Measurements from ENCODE around the gene APEX2.
"Not testable (repeated sequence)": the region's sequence is repeated elsewhere in the genome, so short reads cannot be mapped to it uniquely, and the experiment has no call there.

The APEX2 gene, protein sequence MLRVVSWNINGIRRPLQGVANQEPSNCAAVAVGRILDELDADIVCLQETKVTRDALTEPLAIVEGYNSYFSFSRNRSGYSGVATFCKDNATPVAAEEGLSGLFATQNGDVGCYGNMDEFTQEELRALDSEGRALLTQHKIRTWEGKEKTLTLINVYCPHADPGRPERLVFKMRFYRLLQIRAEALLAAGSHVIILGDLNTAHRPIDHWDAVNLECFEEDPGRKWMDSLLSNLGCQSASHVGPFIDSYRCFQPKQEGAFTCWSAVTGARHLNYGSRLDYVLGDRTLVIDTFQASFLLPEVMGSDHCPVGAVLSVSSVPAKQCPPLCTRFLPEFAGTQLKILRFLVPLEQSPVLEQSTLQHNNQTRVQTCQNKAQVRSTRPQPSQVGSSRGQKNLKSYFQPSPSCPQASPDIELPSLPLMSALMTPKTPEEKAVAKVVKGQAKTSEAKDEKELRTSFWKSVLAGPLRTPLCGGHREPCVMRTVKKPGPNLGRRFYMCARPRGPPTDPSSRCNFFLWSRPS

DNA sequence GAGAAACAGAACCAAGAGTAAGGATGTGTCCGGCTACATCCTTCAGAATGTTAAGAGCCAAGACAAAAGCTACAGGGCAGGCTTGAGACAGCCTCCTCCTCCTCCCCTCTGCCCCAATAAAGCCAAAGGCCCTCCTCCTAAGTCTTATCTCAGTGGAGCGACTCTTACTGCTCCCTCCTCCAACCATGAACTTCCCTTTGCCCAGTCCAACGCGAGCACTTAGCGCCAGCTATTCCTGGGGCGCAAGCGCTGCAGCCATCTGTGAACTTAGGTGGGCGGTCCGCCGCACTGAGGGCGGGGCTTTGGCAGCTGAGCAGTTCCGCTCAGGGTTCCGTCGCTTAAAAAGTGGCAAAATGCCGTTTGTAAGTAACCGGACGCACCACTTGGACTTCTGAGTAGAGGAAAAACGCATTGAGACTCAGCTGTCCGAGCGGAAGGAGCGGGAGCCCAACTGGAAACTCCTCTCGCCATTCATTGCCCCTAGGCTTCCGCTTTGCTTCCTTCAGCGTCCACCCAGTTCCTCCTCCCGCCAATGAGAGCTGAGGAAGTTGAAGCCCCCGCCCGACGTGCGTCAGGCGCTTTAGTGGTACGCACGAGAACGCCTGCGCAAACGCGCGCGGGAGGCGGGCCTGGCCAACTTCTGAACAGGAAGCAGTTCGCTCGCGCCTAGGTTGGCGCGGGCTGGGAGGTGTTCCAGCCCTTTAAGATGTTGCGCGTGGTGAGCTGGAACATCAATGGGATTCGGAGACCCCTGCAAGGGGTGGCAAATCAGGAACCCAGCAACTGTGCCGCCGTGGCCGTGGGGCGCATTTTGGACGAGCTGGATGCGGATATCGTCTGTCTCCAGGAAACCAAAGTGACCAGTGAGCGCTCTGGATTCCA is at the start of gene APEX2:
TSS of gene APEX2 (plus strand) at position 647 of the 882 bp plus-strand sequence. CDS start at position 707, 60 bp downstream.
- DNase-seq, result peak; percentile 86

DNA sequence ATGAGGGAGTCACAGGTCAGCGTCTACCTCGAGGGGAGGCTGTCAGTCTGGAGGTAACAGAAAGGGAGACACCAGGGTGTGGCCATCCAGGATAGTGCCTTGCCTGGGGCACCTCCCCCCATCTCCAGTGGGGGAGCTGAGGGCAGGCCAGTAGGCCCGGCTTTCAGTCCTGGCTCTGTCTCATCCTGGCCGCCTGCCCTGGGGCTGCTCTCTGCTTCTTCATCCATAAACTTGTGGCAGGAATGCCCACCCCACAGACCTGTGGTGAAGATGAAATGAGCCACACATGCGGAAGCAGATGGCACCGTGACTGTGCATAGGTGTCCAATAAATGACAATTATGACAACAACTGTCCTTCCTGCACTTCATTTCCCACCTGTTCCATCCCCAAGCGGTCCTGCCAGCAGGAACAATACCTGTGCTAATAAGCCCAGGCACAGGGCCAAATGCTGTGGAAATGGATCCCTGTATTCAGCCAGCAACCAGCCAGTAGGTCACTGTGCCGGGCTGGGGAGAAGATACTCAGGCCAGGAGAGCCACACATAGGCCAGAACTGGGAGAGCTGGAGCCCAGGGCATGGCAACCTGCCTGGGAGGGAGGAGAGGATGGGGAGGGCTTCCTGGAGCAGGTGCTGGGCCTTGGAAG is 49.3 kb upstream of the APEX2 start:
- DNase-seq, result peak; percentile 89

DNA sequence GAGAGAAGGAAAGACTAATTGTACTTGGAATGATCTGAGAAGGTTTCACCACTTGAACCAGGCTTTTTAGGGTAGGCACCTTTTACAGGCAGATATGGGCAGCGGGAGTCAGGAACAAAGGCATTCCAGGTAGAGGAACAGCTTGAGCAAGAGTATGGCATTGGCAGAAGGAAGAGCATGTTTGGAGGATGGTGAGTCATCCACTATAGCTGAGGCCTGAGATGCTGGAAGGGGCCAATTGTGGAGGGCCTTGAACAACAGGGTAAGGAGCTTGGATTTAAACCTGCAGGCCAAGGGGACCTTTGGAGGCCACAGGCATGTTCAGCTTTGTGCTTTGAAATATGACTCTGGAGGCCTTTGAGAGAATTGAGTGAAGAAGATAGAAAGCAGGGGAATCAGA is 38.4 kb upstream of the APEX2 start:
- no peak for DNase-seq

DNA sequence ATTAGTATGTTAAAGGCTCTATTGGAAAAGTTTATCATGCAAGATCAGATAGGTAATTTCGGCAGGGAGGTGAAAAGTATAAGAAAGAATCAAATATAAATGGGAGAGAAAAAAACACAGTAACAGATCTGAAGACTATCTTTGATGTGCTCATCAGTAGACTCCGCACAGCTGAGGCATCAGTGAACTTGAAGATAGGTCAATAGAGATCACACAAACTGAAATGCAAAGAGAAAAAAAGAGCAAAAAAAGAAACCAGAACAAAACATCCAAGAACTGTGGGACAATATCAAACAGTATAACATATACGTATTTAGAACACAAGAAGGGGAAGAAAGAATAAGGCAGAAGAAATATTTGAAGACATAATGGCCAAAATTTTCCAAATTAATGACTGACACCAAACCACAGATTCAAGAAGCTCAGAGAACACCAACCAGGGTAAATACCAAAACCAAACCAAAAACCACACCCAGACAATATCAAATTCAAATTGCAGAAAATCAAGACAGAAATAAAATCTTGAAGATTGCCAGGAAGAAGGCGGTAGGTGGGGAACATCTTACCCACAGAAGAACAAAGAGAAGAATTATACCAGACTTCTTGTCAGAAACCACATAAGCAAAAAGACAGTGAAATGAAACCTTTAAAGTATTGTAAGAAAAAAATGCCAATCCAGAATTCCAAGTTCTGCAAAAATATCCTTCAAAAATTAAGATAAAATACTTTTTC is 35.2 kb upstream of the APEX2 start:
- DNase-seq, result no peak

DNA sequence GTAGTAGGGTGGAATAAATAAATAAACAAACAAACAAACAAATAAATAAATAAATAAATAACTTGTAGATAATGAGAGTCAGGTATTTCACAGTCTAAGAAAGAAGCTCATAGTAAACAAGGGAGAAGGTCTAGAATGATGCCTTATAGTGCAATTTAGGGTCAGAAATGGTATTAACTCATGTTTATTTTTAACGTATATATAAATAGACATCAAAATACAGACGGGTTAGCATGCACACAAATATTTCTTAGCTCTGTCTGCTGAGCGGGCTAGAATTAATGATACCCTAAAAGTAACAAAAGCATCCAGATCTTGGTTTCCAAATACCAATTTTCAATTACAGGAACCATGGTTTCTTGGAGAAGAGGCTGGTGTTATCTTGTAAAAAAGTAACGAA is 22.8 kb upstream of the APEX2 start:
- no peak for DNase-seq

DNA sequence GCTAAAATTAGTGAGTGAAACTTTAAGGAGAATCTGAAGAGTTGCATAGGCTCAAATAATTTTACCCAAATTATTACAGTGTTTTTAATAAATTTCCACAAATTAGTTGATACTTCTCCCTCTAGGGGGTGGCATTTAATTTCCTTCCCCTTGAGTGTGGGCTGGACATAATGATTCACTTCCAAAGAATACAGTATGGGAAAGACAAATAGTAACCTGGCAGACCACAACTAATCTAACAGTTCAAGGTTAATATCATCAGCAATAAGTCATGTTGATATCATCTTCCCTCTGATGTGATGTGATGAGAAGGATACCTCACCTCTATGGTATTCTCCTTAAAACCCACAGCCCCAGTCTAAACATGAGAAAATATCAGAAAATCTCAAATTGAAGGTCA is 21.7 kb upstream of the APEX2 start:
- DNase-seq, result no peak

DNA sequence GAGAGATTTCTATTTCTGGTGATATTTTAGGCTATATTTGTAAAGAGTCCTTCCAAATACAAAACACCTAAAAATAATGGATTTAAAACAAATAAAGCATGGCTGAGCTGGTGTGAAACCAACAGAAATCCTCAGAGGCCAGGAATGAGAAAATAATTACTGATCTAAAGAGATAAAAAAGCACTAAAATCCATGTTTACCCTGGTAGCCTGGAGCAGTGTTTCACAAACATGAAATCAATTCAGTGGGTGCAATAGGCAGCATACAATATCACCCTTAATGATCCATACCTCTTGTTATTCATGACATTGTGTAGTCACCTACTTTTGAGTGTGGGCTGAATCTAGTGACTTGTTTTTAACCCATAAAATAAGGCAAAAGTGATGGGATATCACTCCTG is 20.7 kb upstream of the APEX2 start:
- DNase-seq, result no peak

DNA sequence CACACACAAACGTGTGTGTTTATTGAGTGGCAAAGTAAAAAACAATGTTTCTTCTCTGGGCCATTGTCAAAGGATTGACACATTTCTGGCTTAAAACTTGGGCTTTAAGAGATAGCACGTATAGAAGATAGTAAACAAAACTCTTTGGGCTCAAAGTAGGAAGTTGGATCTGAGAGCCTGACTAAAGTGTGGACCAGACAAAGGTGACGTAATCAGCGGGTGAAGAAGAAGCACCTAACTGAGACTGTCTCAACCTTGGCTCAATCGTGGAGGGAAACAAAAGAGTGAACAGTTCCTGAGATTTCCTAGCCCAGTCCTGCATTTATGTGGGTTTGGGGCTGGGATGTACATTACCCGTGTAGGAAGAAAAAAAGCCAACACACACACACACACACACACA is 19.8 kb upstream of the APEX2 start:
- no peak for DNase-seq

DNA sequence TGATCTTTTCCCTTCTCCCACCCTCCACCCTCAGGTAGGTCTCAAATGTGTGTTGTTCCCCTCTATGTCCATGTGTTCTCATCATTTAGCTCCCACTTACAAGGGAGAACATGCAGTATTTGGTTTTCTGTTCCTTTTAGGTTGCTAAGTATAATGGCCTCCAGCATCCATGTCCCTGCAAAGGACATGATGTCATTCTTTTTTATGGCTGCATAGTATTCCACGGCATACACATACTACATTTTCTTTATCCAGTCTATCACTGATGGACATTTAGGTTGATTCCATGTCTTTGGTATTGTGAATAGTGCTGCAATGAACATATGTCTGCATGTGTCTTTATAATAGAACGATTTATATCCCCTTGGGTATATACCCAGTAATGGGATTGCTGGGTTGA is 16.9 kb upstream of the APEX2 start:
- not testable (repeated sequence) for DNase-seq

DNA sequence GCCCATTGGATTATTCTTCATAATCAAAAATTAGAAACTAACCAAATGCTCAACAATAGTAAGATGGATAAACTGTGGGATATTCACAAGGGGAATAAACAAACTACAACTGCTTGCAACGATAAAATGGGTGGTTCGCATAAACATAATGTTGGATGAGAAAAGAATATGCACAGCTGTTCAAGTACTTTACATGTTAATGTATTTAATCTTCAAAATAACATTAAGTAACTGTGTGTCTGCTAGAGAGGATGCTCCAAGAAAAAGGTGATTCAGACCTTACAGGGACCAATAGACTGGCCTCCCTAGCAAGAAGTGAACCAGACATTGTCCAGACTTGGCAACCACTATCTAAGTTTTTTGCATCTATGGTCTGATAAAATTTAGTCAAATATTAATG is 8.5 kb upstream of the APEX2 start:
- no peak for DNase-seq

DNA sequence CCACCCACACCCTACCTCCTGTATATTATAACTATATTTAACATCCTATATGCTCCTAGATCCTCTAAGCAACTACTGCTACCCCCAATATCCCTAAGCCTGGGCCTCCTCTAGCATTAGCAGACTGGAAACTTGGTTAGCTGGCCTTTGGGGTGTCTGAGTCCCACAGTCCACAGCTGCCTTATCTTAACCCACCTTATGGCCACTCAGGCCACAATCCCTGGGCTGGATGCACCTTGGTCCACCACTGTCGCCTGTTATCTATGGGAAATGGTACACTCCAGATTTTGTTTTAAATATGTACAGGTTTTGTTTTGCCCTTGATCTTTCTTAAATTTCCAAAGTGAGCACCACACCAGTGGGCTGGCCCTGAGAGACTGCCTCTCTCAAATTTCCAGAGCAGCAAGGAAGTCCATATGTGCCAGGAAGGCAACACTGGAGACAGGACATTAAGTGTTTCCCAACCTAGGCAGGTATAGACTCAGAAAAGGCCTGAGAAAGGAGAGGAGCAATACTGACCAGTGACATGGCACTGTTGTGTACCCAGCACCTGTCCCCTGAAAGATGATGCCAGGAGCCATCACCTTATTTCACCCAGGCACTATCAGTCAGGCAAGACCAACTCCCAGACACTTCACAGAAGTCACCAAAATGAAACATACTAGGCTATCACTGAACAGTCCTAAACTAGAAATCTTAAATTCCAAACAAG is 7.1 kb upstream of the APEX2 start:
- no peak for DNase-seq

DNA sequence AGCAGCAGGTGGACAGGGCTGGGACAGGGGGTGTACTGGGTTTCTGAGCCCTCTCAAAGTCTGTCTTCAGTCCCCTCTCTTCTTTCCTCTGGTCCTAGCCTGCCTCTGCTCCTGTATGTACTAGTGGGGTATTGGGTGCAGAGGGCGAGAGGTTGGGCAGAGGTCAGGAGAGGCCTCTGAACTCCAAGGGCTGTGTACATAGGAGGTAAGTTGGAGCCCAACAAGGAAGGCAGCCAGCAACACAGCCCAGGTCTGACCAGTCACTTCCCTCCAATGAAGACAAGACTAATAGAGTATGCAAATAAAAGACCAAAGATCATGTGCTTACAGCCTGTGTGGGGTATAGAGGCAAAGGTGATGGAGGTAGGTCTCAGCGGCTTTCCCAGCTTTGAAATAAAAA is 6.1 kb upstream of the APEX2 start, which contains the start of gene PFKFB1:
TSS of gene PFKFB1 (minus strand) at position 90 of the 400 bp plus-strand sequence. CDS start 181 bp downstream, outside the sequence.
- DNase-seq, result no peak

DNA sequence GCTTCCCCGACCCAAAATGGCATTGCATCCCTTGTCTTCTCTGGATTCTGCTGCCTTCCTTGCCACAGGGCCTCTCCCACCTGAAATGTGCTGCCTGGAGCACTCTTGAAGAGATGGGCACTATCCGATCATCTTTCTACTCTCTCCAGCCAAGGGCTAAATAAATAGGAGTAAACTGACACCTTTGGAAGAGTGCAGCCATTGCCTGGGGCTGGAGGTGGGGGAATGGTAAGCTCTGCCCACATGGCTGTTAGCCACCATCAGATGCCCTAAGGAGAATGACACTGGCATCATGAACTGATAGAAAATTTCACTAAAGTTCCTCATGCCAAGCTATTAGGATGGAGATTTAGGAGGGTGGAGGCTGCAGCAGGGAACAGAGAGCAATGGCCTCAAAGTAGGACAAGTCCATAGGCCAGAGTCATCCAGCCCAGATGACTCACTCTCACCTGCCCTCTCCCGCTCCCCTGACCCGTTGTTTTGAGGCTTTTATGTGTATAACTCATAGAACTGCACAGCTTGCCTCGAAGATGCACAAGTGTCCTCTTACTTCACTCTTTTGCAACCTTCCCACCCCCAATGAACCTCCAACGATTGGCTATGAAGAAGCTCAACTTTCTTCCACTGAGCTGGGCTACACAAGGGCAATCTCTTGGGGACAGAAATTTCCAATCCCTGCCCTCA is 5.4 kb upstream of the APEX2 start:
- DNase-seq, result peak; percentile 23

DNA sequence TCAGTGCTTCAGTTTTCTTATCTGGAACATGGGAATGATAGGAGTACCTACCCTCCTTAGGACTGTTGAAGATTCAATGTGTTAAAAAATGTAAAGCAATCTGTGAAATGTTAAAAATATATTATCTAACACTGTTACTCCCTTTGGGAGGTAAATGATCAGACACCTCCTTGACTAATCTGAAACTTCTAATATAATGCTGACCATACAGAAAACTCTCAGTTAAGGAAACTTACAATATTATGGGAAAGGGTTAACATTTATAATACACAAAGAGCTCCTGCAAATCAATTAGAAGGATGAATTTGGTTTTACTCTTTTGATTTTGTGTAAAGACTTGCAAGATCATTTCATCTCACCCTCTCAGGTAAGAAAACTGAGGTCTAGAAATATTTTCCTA is 4.5 kb upstream of the APEX2 start:
- no peak for DNase-seq

DNA sequence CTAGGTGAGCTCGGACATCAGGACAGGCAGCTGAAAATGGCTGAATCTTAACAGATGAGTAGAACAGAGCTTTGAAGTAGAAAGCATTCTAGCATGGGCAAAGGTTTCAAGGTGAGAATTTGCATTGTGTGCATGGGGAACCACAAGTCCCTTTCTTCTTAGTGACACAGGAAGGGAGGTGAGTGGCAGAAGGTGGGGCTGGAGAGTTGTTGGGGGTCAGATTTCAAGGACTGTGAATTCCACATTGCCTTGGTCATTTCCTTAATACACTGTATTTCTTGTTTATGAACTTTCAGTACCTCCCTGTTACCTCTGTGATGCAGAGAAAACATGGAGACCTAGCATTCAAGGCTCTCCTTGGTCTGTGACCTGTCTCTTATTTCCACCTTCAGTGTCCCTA is 4.1 kb downstream of the APEX2 start:
- DNase-seq, result no peak

DNA sequence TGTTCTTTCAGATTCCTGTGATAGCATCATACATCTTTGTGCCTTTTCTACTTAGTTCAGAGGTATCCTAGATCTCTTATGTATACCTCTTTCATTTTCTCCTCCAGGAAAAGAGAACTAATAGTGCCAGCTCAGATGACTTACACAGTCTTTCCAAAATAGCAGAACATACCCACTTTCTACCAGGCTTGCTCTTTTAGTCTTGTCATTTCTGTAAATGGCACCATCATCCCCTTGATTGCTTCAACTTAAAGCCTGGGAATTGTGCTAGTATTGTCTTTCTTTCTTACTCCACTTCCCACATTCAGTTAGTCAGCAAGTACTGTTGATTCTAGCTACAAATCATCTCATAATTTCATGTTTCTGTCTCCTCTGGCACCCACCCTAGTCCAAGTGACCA is 5.1 kb downstream of the APEX2 start:
- DNase-seq, result no peak

DNA sequence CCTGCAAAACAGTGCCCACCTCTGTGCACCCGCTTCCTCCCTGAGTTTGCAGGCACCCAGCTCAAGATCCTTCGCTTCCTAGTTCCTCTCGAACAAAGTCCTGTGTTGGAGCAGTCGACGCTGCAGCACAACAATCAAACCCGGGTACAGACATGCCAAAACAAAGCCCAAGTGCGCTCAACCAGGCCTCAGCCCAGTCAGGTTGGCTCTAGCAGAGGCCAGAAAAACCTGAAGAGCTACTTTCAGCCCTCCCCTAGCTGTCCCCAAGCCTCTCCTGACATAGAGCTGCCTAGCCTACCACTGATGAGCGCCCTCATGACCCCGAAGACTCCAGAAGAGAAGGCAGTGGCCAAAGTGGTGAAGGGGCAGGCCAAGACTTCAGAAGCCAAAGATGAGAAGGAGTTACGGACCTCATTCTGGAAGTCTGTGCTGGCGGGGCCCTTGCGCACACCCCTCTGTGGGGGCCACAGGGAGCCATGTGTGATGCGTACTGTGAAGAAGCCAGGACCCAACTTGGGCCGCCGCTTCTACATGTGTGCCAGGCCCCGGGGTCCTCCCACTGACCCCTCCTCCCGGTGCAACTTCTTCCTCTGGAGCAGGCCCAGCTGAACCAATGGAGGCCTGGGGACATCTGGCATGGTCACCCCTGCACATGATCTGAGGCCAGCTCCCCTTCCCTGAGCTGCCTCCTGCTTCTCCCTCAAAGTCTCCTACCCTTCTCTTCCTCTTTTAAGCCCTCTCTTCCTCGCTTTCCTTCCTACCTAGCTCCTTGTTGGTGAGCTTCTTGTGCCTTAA is 6.9 kb downstream of the APEX2 start:
- no peak for DNase-seq

DNA sequence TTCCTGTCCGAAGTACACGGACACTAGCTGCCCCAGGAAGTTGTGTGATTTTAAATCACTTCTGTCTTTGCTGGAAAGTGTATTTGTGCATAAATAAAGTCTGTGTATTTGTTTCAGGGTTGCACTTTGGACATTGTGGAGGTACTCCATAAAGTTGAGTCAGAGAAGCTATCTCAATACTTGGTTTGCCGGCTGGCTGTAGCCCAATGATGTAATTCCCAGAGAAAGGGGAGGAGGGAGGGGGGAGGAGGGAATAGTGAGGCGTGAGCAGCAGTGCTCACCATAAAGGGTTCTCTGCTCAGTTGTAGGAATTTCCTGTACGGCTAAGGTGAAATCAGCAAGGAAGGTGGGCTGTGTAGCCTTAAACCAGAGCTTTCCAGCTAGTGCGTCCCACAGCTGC is 7.5 kb downstream of the APEX2 start:
- no peak for DNase-seq

DNA sequence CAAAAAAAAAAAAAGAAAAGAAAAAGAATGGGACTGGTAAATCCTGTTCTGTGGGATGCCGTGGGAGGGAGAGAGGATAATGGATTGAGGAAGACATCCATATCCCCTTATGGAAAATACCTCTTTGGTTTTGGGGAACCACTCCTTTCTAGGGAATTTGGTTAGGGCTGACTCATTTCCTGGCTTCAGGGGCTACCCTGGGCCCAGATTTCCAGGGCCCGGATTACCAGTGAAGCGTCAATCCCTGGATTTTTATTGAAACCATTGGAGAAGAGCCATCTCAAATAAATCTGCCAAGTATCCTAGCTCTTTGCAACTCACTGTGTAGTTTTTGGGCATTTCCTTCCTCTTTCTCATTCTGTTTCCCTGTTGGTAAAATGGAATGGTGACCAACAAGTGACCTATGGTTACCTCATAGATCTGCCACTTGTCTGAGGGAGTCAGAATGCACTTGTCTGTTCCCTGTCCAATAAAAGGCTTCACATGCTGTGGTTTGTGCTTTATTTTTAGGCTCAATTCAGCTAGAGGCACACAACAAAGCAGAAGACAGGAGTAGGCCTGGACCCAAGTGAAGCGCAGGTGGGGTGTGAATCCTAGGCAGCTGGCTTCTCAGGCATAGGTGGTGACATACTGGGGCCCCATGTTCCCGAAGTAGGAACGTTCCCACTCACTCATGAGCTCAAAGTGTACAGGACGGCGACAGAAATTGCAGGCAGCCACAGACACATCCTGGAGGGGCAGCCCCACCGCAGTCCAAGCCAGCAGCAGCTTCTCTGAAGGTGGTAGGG is 8.6 kb downstream of the APEX2 start:
- DNase-seq, result no peak

DNA sequence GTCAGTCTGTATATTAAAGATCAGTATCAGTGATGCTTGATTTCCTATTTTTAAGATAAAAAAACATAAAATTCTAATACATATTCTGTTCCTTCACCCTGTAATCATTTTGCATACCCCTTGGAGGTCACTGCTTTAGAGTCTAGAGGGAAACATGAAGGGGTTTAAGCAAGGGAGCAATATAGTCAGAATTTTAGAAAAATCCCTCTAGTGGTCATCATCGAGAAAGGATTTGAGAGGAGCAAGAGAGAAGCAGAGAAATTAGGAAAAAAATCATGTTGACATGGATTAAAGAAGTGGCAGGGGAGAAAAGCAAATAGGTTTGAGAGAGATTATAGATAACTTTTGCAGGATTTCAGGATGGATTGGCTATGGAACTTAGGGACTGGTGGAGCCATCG is 11.1 kb downstream of the APEX2 start:
- no peak for DNase-seq

Data from NCI-H2029 (cell line).